Adrenal gland (tissue), 12 donors: ENCODE data around the gene ING5. TPM values are rescaled to one million over a fixed set of nuclear protein-coding genes. Genes with fewer than 3 reads are reported as not detected.

Source experiments
- DNase-seq, 7 donors: peaks; one replicate each; pipeline ENCODE4 v3.0.0-alpha.2; 2019 to 2020
- H3K27ac ChIP-seq, 5 donors: fragments of 200-600 bp; sonication (generic) in 4 of 5; 1 replicate in 3 of 5; 2 replicates in 2 of 5; pipeline versions ENCODE4 v1.5.1 to v1.8.0; 2016 to 2020; ENCODE audit warnings: mild to moderate bottlenecking in 1 of 5
- H3K27me3 ChIP-seq: fragments of 200-600 bp; 2 replicates; pipeline ENCODE4 v1.8.0; 2021
- H3K36me3 ChIP-seq, 2 donors: fragments of 200-600 bp; replicated peaks in 1 of 2; 1 replicate in 1 of 2; 2 replicates in 1 of 2; pipeline versions ENCODE4 v1.5.1 to v1.8.0; 2018 to 2022
- H3K4me1 ChIP-seq, 2 donors: fragments of 200-600 bp; replicated peaks in 1 of 2; 1 replicate in 1 of 2; 2 replicates in 1 of 2; pipeline versions ENCODE4 v1.5.1 to v1.8.0; 2018 to 2021
- H3K4me3 ChIP-seq, 4 donors: fragments of 200-600 bp; sonication (generic) in 3 of 4; one replicate each; pipeline ENCODE4 v1.5.1; 2016 to 2018
- H3K9me3 ChIP-seq, 3 donors: fragments of 200-600 bp; sonication (generic) in 1 of 3; replicated peaks in 1 of 3; 1 replicate in 2 of 3; 2 replicates in 1 of 3; pipeline versions ENCODE4 v1.5.1 to v1.8.0; 2016 to 2021
- POLR2A ChIP-seq, 2 donors: fragments of 450-650 bp; IDR thresholded peaks; one replicate each; pipeline ENCODE4 v1.6.1; 2017; ENCODE audit warnings: antibody characterized with exemption in 2 of 2, mild to moderate bottlenecking in 2 of 2, moderate library complexity in 1 of 2
- WGBS, 4 donors: extraction: QIAGEN DNeasy Blood & Tissue Kit in 2 of 4; methylation state at CpG; one replicate each; pipeline versions ENCODE4 v1.1.5 to v1.1.7; 2013 to 2017; 5-methylcytosine and 5-hydroxymethylcytosine counted together
- intact Hi-C, 2 donors: fragments of 100-400 bp; cut with DNase I; formaldehyde crosslinking; loops; one replicate each; pipeline versions ENCODE4 v1.14.1 to v1.15.0; 2022 to 2023
- polyA plus RNA-seq, 3 donors: library from polyadenylated mRNA; stranded (reverse); fragments of 200-250 nt in 2 of 3; fragments of 350-450 nt in 1 of 3; fragmentation: Illumina TruSeq in 1 of 3; extraction: RNeasy Lipid Tissue Mini Kit (QIAGEN cat#74804) in 1 of 3; gene quantifications; one replicate each; pipeline ENCODE4 v1.2.3, GENCODE V29; 2013 to 2014
- total RNA-seq, 9 donors: library from RNA; depleted of rRNA in 4 of 9; stranded (reverse); fragments of >200 nt in 4 of 9; fragments of 120-200 nt in 1 of 9; fragmentation: NEBNext Ultra II Directional in 1 of 9; extraction: Animal tissue kit (Norgen Biotek cat#: 25700) in 1 of 9; gene quantifications; one replicate each; pipeline versions ENCODE4 v1.1.0 to v1.2.4, GENCODE V29; 2013 to 2023
- TF ChIP-seq, protein P1 (sequence below), 6 experiments: fragments of 450-650 bp in 4 of 6; fragments of 200-600 bp in 2 of 6; sonication (generic) in 1 of 6; IDR thresholded peaks; 1 replicate in 5 of 6; 2 replicates in 1 of 6; pipeline versions ENCODE4 v1.5.1 to v1.8.0; 2016 to 2021; ENCODE audit warnings: antibody characterized with exemption in 6 of 6, mild to moderate bottlenecking in 2 of 6, moderate library complexity in 1 of 6
- donor health status: healthy with polysubstance abuse.
- donor health status: Bipolar disorder and iron deficiency.
- donor health status: DM: yes; HTN: yes; CAD: no.
- donor health status: DM: no; HTN: no; CAD: no.
- donor health status: DM: no; HTN: no; CAD: no.
- donor health status: DM: yes; HTN: yes; CAD: no.

Gene ING5
- total and polyA plus RNA-seq, 12 donors, result 13.3 to 83.1 (median 31.7) TPM

DNA sequence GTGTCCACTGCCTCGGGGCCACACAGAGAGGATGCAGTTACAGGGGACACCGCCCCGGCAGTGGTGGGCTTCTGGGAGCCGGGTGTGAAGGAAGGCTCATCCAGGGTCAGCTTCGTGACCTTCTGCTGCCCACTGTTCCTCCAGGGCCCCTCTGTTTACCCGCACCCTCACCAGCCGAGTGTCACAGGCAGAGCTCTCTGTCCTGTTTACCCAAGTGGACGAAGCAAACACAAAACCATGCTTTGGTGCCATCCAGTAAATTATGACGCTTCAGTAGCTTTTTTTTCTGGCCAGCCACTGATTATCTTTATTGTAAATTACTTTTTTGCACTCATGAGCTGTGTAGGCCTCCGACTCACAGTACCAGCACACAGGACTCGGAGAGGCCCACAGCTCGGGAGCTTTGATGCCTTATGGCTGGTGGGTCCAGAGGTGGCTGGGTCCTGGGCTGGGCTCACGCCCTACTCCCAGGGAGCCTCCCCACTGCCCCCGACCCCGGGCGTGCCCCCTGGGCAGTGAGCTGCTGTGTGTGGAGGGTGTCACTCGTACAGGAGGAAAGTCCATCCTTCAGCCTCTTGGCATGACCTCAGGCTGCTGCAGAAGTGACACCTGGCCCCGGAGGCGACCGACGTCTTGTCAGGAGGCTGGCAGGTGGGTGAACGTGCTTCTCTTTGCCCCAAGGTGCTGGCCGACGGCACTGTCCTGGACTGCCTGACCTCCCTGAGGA lies 42.4 kb downstream of the ING5 start:
- WGBS, 4 donors, result 85 to 93% (median 92%) methylated on average over 9 to 24 of the region's 24 CpGs
- Histone ChIP-seq H3K9me3 (no peaks in the 10 kb centered on the region), H3K27ac (no peak overlapping the region), H3K4me1 (no peaks in the 10 kb centered on the region), H3K27me3 (no peaks in the 10 kb centered on the region), H3K4me3 (no peak overlapping the region), H3K36me3 (peaks cover 0 to 19% of the 10 kb centered on the region in 2 donors)
- DNase-seq, result no peak
- intact Hi-C loops, result no loop called here
- TF ChIP-seq, protein P1, sequence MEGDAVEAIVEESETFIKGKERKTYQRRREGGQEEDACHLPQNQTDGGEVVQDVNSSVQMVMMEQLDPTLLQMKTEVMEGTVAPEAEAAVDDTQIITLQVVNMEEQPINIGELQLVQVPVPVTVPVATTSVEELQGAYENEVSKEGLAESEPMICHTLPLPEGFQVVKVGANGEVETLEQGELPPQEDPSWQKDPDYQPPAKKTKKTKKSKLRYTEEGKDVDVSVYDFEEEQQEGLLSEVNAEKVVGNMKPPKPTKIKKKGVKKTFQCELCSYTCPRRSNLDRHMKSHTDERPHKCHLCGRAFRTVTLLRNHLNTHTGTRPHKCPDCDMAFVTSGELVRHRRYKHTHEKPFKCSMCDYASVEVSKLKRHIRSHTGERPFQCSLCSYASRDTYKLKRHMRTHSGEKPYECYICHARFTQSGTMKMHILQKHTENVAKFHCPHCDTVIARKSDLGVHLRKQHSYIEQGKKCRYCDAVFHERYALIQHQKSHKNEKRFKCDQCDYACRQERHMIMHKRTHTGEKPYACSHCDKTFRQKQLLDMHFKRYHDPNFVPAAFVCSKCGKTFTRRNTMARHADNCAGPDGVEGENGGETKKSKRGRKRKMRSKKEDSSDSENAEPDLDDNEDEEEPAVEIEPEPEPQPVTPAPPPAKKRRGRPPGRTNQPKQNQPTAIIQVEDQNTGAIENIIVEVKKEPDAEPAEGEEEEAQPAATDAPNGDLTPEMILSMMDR (IDR thresholded peaks at IDR 0.05), result no peak
- TF ChIP-seq POLR2A (IDR thresholded peaks at IDR 0.05), result no peak

DNA sequence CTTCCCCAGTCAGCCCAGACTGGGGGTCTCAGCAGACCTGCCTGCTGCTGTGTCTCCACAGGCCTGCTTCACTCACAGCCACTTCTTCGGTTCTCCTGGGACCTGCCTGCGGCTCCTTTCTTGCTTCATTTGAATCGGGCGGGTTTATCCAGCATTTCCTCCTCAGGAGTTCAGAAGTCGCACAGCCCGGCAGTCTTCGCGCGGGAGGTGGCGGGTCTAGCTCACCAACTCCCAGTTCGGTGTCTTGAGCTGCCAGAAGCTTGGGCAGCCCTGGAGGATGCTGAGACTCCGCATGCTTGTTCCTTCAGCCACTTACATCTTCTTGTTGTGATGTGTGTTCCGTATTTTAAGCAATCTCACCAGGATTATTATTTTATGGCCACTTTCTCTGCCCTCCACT lies 43.4 kb downstream of the ING5 start:
- no peaks in the 10 kb centered on the region for H3K4me1 ChIP-seq
- intact Hi-C loops, result no loop called here
- H3K36me3 ChIP-seq, result peaks cover 0 to 22% of the 10 kb centered on the region in 2 donors
- 94 to 95% (median 95%) methylated on average over 11 to 13 of the region's 13 CpGs for WGBS, 4 donors
- no peaks in the 10 kb centered on the region for H3K9me3 ChIP-seq
- H3K27me3 ChIP-seq, result no peaks in the 10 kb centered on the region
- TF ChIP-seq POLR2A (IDR thresholded peaks at IDR 0.05), result no peak
- TF ChIP-seq, protein P1 (IDR thresholded peaks at IDR 0.05), result no peak
- DNase-seq, result no peak
- no peak overlapping the region for H3K27ac ChIP-seq
- H3K4me3 ChIP-seq, result no peak overlapping the region

DNA sequence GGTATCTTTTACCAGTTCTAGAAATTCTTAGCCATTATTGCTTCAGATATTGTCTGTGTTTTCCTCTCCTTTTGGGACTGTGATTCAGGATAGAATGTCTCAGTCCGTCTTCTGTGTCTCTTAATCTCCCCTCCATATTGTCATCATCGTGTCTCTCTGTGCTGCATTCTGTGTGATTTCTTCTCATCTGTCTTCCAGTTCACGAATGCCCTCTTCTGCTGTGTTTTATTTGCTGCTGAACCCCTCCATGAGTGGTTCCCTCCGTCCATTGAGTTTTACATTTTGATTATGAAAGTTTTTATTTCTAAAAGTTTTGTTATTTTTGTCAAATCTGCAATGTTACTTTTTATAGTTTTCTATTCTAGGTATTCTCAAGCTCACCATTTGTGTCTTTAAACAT lies 44.2 kb downstream of the ING5 start:
- intact Hi-C loops, result no loop called here
- TF ChIP-seq, protein P1 (IDR thresholded peaks at IDR 0.05), result no peak
- no peak for TF ChIP-seq POLR2A (IDR thresholded peaks at IDR 0.05)
- no peak for DNase-seq
- 96 to 99% (median 98%) methylated on average over 4 of the region's 4 CpGs for WGBS, 4 donors
- Histone ChIP-seq H3K4me1 (no peaks in the 10 kb centered on the region), H3K27ac (no peak overlapping the region), H3K9me3 (no peaks in the 10 kb centered on the region), H3K36me3 (peaks cover 0 to 25% of the 10 kb centered on the region in 2 donors), H3K4me3 (no peak overlapping the region), H3K27me3 (no peaks in the 10 kb centered on the region)

DNA sequence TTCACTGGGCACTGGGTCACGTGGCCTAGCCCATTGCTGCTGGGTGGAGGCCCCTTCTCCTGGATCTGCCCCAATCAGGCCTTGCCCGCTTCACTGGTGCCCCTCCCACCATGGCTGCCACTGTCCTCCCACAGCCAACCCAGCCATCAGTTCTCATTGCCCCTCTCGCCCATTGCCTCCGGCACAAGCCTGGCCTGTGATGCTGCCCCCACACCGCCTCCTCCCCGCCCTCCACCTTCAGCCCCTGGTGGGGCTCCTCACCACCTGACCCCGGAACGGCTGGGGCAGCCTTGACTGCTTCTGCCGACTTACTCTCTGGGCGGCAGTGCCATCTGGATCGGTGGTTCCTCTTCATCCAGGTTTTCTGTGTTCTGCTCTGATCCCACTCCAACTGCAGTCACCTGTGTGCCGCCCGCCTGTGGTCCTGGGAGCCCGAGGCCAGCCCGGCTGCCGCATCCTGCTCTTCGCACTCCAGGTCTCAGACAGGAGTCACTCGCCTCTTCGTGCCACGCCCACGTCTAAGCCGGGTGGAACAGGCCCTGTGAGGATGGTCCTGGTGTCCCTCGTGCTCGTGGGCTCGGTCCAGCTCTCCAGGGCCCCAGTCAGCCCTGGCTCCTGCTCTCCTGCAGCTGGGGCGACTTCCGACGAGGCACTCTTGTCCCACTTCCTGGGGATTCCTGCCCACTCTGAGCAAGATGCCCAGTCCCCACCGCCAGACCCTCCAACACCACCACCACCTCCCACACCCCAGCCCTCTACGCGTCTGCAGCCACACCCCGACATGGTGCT lies 46.8 kb downstream of the ING5 start:
- 91 to 98% (median 92%) methylated on average over 26 to 32 of the region's 32 CpGs for WGBS, 4 donors
- no peaks in the 10 kb centered on the region for H3K4me1 ChIP-seq
- H3K9me3 ChIP-seq, result no peaks in the 10 kb centered on the region
- no peak for DNase-seq
- TF ChIP-seq, protein P1 (IDR thresholded peaks at IDR 0.05), result no peak
- no peak for TF ChIP-seq POLR2A (IDR thresholded peaks at IDR 0.05)
- peaks cover 0 to 30% of the 10 kb centered on the region in 2 donors for H3K36me3 ChIP-seq
- no peak overlapping the region for H3K4me3 ChIP-seq
- intact Hi-C loops, result no loop called here
- H3K27me3 ChIP-seq, result no peaks in the 10 kb centered on the region
- no peak overlapping the region for H3K27ac ChIP-seq
